Measurements from ENCODE around the gene FUT9. TPM values are rescaled to one million over a fixed set of nuclear protein-coding genes. Genes with fewer than 3 reads are reported as not detected.

FUT9 gene
- total RNA-seq (not detected), total RNA-seq (0 to 0.11 (median 0) reads per million in 172 experiments)
- polyA plus RNA-seq (2013, experiment 1 of 2): not detected
- polyA plus RNA-seq (2013, experiment 2 of 2): under 0.01 TPM

DNA sequence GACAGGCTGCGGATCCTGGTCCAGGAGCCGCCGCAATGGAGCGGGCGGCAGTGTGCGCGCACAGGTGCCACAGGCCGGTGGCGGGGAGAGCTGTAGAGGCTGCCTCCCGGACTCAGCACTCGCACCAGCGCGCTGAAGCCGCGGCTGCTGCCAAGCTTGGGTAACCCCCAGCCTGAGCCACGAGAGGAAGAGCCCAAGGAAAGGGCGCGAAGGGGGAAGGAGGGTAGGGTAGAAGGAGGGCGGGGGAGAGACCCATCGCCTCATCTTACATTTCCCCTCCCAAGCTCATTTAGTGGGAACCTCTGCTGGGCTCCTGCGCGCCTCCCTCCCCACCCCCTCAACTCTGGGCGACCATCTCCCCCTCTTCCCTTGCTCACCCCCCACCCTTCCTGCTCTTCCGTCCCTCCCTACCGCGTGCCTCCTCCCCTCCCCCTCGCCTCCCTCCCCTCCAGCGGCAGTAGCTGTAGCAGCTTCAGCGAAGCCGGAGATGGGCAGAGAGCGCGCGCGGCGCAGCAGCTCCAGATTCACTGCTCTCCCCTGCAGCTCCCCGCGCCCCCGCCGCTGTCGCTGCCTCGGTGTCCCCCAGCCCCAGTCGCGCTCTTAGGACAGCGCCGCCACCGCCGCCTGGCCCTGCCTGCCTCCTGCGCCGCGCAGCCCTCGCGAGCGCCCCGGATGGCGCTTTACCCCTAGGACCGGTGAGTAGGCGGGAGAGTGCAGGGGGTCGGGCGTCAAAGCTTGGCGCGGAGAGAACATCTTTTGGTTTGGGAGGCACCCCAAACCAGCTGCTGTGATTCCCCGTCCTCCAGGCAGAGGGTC is at the start of gene FUT9:
TSS of gene FUT9 (plus strand) at position 457 of the 816 bp plus-strand sequence. CDS start 187,182 bp downstream, outside the sequence.
- Mint-ChIP-seq H3K4me1 (ENCODE audit: low read depth) (no peaks in the 10 kb centered on the region), H3K4me3 (no peak within 1 kb of the TSS), H3K36me3 (ENCODE audit: low read depth) (no peaks in the 10 kb centered on the region), H3K27me3 (peaks cover 34% of the 10 kb centered on the region), H3K27ac (no peak within 1 kb of the TSS), H3K9me3 (no peaks in the 10 kb centered on the region)
- no peak within 1 kb of the TSS for H3K4me3 ChIP-seq (ENCODE audit: low read length)
- H3K36me3 ChIP-seq (ENCODE audit: insufficient read depth, low read length): no peaks in the 10 kb centered on the region
- H3K27ac ChIP-seq (ENCODE audit: low read depth in 1 of 2, low read length in 2 of 2): no peak within 1 kb of the TSS
- no peaks in the 10 kb centered on the region for H3K4me1 ChIP-seq (ENCODE audit: insufficient read depth, low read length)
- ATAC-seq (ENCODE audit: poor library complexity): no peak
- POLR2A ChIA-PET: no interaction called here
- DNase-seq: peak in 1 of 14 experiments; percentile 4
- no peak for TF ChIP-seq CTCF (IDR thresholded peaks at IDR 0.05)
- CTCF ChIA-PET: no interaction called here
- intact Hi-C loops (cut with DNase I, micrococcal nuclease): no loop called here
- H3K27me3 ChIP-seq (ENCODE audit: control insufficient read depth in 1 of 2, insufficient read depth in 2 of 2, low read length in 2 of 2): peaks cover 9 to 29% of the 10 kb centered on the region in 2 experiments
- peaks cover 0 to 14% of the 10 kb centered on the region in 2 experiments for H3K9me3 ChIP-seq (ENCODE audit: control insufficient read depth in 1 of 2, insufficient read depth in 1 of 2, low read length in 2 of 2)

DNA sequence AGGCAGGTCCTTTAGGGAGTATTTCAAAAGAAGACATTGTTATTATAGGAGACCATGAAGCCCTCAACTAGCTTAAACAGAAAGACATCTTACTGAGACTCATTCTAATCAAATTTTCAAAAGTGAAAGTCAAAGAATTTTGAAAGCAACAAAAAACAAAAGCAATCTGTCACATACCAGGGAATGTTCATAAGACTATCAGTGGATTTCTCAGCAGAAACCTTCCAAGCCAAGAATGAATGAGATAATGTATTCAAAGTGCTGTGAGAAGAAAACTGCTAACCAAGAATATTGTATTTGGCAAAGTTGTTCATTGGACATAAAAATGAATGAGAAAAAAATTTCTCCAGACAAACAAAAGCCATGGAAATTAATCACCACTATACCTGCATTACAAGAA is 48.2 kb upstream of the FUT9 start:
- H3K9me3 ChIP-seq (ENCODE audit: control insufficient read depth in 1 of 2, insufficient read depth in 1 of 2, low read length in 2 of 2): no peaks in the 10 kb centered on the region
- no peaks in the 10 kb centered on the region for H3K4me1 ChIP-seq (ENCODE audit: insufficient read depth, low read length)
- ChIA-PET POLR2A (no interaction called here), CTCF (no interaction called here)
- no peak overlapping the region for H3K4me3 ChIP-seq (ENCODE audit: low read length)
- no peak for DNase-seq
- no peak overlapping the region for H3K27ac ChIP-seq (ENCODE audit: low read depth in 1 of 2, low read length in 2 of 2)
- no peaks in the 10 kb centered on the region for H3K27me3 ChIP-seq (ENCODE audit: control insufficient read depth in 1 of 2, insufficient read depth in 2 of 2, low read length in 2 of 2)
- ATAC-seq (ENCODE audit: poor library complexity): no peak
- no peaks in the 10 kb centered on the region for H3K4me1 Mint-ChIP-seq (ENCODE audit: low read depth)
- no peaks in the 10 kb centered on the region for H3K36me3 ChIP-seq (ENCODE audit: insufficient read depth, low read length)
- intact Hi-C loops (cut with DNase I, micrococcal nuclease): no loop called here
- no peaks in the 10 kb centered on the region for H3K27me3 Mint-ChIP-seq
- no peak for TF ChIP-seq CTCF (IDR thresholded peaks at IDR 0.05)
- H3K4me3 Mint-ChIP-seq: no peak overlapping the region
- no peak overlapping the region for H3K27ac Mint-ChIP-seq
- no peaks in the 10 kb centered on the region for H3K36me3 Mint-ChIP-seq (ENCODE audit: low read depth)
- peaks cover 13% of the 10 kb centered on the region for H3K9me3 Mint-ChIP-seq

- no peak for ATAC-seq (ENCODE audit: poor library complexity)
- Histone ChIP-seq H3K36me3 (ENCODE audit: insufficient read depth, low read length) (no peaks in the 10 kb centered on the region), H3K27me3 (ENCODE audit: control insufficient read depth in 1 of 2, insufficient read depth in 2 of 2, low read length in 2 of 2) (no peaks in the 10 kb centered on the region), H3K4me1 (ENCODE audit: insufficient read depth, low read length) (no peaks in the 10 kb centered on the region), H3K27ac (ENCODE audit: low read depth in 1 of 2, low read length in 2 of 2) (no peak overlapping the region), H3K9me3 (ENCODE audit: control insufficient read depth in 1 of 2, insufficient read depth in 1 of 2, low read length in 2 of 2) (no peaks in the 10 kb centered on the region), H3K4me3 (ENCODE audit: low read length) (no peak overlapping the region)
- intact Hi-C loops (cut with DNase I, micrococcal nuclease): no loop called here
- no peak for DNase-seq
- CTCF ChIA-PET: no interaction called here
- Mint-ChIP-seq H3K36me3 (ENCODE audit: low read depth) (no peaks in the 10 kb centered on the region), H3K27me3 (no peaks in the 10 kb centered on the region), H3K4me3 (no peak overlapping the region), H3K4me1 (ENCODE audit: low read depth) (no peaks in the 10 kb centered on the region), H3K9me3 (peaks cover 10% of the 10 kb centered on the region), H3K27ac (no peak overlapping the region)
- POLR2A ChIA-PET: no interaction called here
- TF ChIP-seq CTCF (IDR thresholded peaks at IDR 0.05): no peak
Measured at GRCh38 chr6:95973976-95974375, 41.8 kb upstream of the FUT9 start.
